ENCODE results near the gene CCK.

CCK gene

DNA sequence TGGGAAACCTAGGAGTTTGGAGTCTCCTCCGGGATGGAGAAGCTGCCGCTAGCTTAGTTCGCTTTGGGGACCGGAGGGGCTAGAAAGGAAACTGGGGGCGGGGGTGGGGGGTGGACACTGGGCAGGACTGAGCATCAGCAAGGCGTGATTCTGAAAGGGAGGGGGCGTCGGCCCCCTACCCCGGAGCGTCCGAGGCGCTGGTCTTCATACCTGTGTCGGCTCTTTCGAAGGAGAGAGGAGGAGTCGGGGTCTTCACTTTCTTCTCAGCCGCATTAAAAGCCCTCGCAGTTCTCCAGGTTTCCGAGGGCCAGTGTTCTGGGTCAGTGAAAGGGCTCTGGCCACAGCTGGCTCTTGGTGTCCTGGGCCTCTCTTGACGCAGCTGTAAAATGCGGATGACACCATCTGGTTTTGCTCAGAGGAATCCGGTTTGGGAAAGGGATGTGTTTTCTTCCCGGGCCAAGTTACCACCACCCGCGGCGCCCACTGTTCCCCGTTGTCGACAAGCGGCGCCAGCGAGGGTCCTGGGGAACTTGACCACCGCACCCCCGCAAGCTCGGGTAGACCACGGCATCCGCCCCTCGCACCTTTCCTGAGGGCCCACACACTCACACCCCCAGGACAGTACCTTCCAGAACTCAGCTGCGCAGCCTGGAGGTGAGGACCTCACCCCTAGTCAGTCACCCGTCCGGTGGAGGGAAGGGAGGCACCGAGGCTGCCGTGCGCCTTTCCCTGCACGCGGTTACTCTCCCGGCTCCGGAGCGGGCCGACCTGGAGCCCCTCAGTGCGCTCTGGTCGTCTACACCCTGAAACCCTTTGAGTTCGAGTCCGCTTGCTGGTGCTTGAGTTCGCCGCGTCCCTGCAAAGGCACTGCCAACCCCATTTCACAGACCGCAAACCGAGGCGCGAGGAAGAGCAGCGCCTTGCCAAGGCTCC lies 660 bp downstream of the CCK start:
- DNase-seq: no peak

DNA sequence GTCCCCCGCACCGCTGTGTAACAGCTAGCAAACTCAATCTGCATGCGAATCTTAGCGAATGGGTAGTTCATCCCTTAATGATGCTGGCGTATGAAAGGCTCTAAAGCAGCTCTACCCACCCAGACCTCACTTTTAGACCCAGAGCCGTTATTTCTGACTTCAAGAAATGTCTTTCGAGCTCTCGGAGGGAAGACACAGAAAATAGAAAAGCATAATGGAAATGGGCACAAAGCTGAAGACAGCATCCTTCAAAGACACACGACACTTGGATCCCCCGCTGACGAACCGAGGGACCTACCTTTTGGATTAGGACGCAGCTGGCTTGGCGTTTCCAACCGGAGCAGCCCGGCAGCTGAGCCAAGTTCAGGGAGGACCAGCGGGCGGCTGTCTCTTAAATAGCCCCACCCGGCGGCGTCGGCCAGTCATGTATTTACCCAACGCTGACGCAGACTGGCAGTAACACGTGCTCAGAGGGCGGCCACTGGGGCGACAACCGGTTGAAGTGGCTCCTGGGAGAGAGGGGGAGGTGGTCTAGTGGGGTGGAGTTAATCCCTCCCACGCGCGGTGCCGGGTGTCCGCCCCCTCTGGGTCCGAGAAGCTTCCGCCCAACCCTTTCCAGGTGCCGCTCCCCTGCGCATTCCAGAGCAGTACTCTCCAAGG lies 1.5 kb downstream of the CCK start:
- peak; percentile 32 for DNase-seq

DNA sequence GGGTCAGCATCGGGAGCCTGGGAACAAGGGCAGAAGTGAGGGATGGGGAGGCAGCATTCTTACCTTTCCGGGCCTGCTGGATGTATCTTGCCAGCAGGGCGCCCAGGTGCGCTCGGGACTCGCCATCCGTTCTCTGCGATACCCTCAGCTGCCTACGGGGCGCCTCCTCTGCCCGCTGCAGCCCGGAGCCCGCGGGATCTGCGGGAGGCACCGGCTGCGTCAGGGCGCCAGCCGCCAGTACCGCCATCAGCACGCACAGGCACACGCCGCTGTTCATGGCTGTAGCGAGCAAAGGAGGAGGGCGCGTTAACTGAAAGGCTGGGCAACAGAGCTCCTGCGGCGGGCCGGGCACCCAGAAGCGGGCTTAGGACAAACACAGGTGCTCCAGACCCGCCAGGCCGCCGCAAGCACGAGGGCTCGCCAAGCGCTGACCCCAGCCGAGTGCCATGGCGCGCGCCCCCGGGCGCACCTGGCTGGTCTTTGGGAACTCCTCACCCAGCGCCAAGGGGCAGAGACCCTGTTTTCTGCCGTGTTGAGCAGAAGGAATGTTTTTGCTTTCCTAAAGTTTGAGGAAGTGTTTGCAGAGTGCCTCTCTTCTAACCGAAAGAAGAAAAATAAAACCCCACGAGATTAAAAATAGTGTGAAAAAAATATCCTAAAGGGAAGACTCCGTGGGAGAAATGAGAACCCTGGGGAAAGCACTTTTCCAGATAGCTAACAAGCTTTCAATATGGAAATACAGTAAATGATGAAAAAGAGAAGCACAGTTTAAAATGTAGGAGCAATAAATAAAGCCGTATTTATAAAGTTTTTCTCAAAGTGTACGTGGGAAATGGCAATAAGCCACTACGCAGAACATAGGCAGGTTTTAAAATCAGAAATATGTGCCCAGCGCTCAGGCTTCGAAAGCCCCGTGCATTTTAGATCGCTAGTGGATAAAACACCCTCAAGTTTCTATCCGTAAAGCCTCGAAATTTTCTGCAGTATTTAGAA lies 2.3 kb downstream of the CCK start:
- peak; percentile 29 for DNase-seq

DNA sequence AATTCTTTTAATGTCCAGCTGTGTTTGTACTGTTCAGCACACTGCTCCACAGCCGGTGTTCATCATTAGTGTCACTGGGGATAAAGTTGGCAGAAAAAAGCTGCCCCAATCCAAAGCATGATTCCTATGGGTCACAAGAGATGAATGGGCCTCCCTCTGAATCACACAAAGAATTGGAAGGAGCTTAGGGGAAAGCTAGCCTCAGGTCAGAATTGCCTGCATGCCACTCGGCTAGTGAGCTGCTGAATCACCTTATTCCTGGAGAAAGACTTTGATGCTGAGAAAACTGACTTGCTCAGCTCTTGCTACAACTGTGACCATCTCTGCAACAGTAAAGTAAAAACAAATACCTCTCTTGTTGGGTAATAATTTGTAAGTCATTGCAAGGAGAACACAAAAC lies 3.5 kb downstream of the CCK start:
- DNase-seq: no peak

- no peak for DNase-seq
These were observed 9.0 kb downstream of the CCK start for GRCh38 chr3:42257007-42257406.

DNA sequence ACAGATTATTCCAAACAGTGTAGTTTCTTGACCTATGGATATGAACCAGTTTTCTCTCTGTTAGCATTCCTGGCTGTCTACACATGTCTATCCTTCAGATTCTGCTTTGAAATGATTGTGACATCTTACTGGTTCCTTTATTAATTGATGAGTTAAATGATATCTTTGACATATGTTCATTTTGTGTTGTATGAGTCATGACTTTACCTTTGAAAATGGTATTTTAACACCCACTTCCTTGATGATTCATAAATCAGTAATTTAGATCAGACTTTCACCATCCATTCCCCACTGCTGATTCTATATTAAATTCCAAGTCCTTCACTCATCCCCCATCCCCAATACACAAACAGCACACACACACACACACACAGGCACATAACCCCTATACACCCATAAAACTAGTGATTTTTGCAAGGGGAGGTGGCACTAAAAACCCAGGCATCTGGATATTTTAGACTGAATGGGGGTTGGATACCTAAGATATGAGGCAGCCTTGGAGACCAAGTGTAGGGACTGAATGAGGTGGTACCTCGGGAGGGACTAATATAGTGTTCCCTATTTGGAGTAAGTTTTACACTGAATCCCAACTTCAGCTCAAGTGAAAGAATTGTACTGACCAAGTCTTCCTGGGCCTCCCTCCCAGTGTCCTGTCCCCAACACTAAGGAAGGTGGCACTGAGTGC lies 9.7 kb downstream of the CCK start:
- DNase-seq: no peak

GRCh38 chr3:42254566-42254965 lies 11.4 kb downstream of the CCK start:
- no peak for DNase-seq

DNA sequence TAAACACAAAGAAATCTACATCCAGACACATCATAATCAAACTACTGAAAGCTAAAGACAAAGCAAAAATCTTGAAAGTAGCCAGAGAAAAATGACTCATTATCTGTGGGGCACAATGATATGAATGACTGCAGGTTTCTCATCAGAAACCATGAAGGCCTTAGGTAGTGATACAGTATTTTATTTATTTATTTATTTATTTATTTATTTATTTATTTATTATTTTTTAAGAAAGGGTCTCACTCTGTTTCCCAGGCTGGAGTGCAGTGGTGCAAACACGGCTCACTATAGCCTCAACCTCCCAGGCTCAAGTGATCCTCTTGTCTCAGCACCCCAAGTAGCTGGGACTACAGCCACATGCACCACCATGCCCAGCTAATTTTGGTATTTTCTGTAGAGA lies 15.2 kb downstream of the CCK start:
- DNase-seq: no peak

- peak; percentile 62 for DNase-seq
These were observed 18.4 kb downstream of the CCK start for GRCh38 chr3:42247576-42248027.

- DNase-seq: no peak
These were observed 19.9 kb downstream of the CCK start for GRCh38 chr3:42246091-42246490.

DNA sequence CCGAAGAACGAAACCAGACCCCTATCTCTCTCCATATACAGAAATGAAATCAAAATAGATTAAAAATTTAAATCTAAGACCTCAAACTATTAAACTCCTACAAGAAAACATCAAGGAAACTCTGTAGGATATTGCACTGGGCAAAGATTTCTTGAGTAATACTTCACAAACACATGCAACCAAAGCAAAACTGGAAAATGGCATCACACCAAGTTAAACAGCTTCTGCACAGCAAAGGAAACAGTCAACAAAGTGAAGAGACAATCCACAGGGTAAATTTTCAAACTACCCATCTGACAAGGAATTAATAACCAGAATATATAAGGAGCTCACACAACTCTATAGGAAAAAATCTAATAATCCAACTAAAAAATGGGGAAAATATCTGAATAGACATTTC lies 29.4 kb downstream of the CCK start:
- DNase-seq: no peak

GRCh38 chr3:42235532-42235931 lies 30.5 kb downstream of the CCK start:
- no peak for DNase-seq

GRCh38 chr3:42230860-42231259 lies 35.1 kb downstream of the CCK start:
- DNase-seq: no peak

DNA sequence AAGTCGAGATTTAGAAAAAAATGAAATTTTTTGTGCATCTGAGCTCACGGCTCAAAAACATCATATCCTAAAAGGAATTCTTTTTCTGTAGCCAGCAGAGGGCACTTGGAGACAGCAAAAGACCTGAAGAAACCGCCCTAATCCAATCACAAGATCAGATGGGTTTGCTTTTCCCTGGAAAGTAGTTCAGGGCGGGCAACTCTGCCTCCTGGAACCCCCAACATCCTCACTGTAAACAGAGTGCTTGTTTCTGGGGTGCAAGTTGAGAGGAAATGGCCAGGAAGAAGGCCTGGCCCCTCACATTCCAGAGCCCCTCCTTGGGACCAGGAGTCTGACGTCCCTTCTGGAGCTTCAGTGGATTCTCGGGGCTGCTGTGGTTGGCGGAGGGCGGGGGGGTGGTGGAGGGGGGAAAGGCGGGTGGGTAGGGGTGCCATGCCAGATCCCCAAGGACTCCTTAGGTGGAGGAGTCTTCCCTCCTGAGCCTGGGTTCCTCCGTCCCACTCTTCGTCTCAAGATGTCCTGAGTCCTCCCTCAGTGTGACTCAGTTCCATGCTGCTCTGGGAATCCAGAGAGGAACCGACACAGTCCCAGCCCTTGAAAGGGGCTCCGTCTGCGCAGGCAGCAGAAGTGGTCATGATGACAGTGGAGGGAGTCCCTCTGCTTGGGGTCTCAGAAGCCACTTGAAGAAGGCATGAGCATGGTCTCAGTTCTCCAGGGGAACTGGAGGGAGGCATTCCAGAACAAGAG lies 35.9 kb downstream of the CCK start:
- DNase-seq: no peak

GRCh38 chr3:42229266-42229941 lies 36.6 kb downstream of the CCK start:
- no peak for DNase-seq

GRCh38 chr3:42228796-42229195 lies 37.2 kb downstream of the CCK start:
- DNase-seq: no peak

DNA sequence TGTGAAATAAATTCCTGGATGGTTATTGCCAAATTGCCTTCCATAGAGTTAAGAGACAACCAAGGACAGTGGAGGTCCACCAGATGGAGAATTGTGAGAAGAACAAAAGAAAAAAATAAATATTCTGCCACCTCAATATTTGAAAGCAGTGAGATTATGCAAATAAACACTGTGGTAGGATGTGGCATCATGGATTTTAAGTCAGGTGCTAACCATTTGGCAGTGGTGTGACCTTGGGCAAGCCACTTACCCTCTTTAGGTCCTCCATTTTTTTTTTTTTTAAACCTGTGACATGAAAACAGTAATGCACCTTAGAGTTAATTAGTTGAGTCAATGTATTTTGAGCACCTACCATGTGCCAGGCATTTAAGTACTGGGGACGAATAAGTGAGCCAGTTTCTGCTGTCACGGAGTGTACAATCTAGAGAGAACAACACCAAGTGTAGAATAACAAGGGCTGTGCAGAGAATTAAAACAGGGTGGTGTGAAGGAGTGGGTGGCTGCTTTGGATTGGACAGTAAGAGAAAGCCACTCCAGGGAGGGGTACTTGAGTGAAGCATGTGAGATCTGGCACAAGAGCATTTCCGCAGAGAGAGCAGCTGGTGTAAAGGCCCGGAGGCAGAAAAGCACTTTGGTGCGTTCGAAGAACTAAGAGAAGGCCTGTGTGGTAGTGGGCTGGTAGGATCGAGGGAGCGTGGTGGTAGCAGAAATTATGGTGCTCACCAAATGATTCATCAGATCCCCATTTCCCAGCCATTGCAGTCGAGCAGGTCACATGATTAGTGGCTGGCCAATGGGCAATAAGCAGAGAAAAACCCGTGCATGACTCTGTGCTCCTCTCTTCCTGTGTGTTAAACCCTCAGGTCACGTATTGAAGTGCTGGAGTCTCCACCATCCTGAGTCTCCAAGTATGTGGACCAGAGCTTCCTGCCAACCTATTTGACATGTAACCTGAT lies 39.2 kb downstream of the CCK start:
- DNase-seq: no peak

- DNase-seq: no peak
These were observed 40.3 kb downstream of the CCK start for GRCh38 chr3:42225486-42226363.

All from activated naive CD4-positive, alpha-beta T cell treated with anti-CD3 and anti-CD28 coated beads, Interleukin-2, amount 50 U/mL, for 16 hours (primary cell).